OCI-LY3 (cell line): ENCODE results near the gene CHAF1A.

Experiments
- H2AFZ ChIP-seq: fragments of 200-600, 300-600 bp; shearing (Covaris generic); 2 replicates; pipeline ENCODE4 v1.6.0; 2014; ENCODE audit warnings: antibody characterized with exemption, low read depth, low read length
- H3K27ac ChIP-seq: fragments of 200-600, 300-600 bp; sonication (generic); 2 replicates; pipeline ENCODE4 v1.5.1; 2014; ENCODE audit warnings: mild to moderate bottlenecking, low read length, moderate library complexity, mixed read lengths
- H3K27me3 ChIP-seq: fragments of 200-600, 300-600 bp; sonication (generic); 2 replicates; pipeline ENCODE4 v1.6.1; 2014; ENCODE audit warnings: low read depth, low read length, mixed read lengths
- H3K36me3 ChIP-seq: fragments of 200-600, 300-600 bp; sonication (generic); replicated peaks from 2 replicates; pipeline ENCODE3; 2014; ENCODE audit warnings: low read depth, low read length, mixed read lengths
- H3K4me1 ChIP-seq: fragments of 300-600, 200-600 bp; sonication (generic); 2 replicates; pipeline ENCODE4 v1.6.1; 2014; ENCODE audit warnings: low read length, mixed read lengths
- H3K4me2 ChIP-seq: fragments of 200-600, 300-600 bp; sonication (generic); 2 replicates; pipeline ENCODE4 v1.6.1; 2014; ENCODE audit warnings: low read length, mixed read lengths
- H3K4me3 ChIP-seq: fragments of 300-600, 200-600 bp; sonication (generic); 2 replicates; pipeline ENCODE4 v1.5.1; 2014; ENCODE audit warnings: antibody characterized with exemption, mild to moderate bottlenecking, low read length, moderate library complexity
- H3K79me2 ChIP-seq: fragments of 300-600, 200-600 bp; shearing (Covaris generic); 2 replicates; pipeline ENCODE4 v1.6.1; 2014; ENCODE audit warnings: mild to moderate bottlenecking, low read length, mixed read lengths
- H3K9ac ChIP-seq: fragments of 300-600, 200-600 bp; shearing (Covaris generic); 2 replicates; pipeline ENCODE4 v1.6.0; 2014; ENCODE audit warnings: mild to moderate bottlenecking, low read length, moderate library complexity
- H3K9me3 ChIP-seq: fragments of 200-600, 300-600 bp; shearing (Covaris generic); 2 replicates; pipeline ENCODE4 v1.6.1; 2014; ENCODE audit warnings: low read length, mixed read lengths; ENCODE audit not compliant: insufficient read depth
- H4K20me1 ChIP-seq: fragments of 200-600, 300-600 bp; sonication (generic); 2 replicates; pipeline ENCODE4 v1.6.1; 2016; ENCODE audit warnings: low read length, mixed read lengths; ENCODE audit not compliant: insufficient read depth
- CTCF ChIP-seq: fragments of 200-600, 300-600 bp; sonication (generic); IDR thresholded peaks from 2 replicates; pipeline ENCODE4 v1.5.1; 2014; ENCODE audit warnings: antibody characterized with exemption, low read length, low read depth
- EZH2phosphoT487 ChIP-seq: fragments of 200-600 bp; shearing (Covaris generic); IDR thresholded peaks from 2 replicates; pipeline ENCODE4 v1.6.1; 2018; ENCODE audit warnings: antibody characterized with exemption, mixed run types, low read depth

Gene CHAF1A

DNA sequence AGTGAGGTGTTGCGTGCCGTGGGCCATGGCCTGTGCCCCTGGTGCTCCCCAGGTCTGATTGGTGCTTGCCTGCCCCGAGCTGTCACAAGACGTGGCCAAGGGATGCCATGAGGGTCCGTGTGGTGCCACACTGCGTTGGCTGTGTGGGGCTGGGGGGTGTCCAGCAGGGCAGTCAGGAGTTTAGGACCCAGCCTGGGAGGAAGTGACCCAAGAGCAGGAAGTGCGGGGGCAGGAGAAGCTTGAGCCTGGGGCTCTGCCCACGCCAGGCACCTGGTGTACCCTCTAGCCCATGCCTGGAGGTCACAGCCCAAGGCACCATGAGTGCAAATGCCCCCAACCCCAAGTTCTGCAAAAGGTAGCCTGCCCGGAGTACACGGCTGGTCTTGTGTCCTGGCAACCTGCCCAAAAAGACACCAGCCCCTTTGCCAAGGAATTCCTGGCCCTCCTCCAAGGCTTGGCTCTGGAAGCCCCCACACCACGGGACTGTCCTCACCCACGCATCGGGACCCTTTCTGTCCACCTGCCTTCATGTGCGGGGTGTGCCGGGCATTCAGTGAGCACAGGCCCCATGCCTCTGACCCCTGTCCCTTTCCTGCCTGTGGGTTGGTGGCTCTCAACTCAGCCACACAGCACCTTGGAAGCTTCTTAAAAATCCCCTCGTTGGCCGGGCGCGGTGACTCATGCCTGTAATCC, 34.2 kb upstream of the CHAF1A start:
- peak overlapping the region; percentile 11; the same call in 1 of the 2 replicates for H3K4me3 ChIP-seq
- H3K4me2 ChIP-seq, result peak overlapping the region; percentile 100
- H3K9ac ChIP-seq, result peak overlapping the region; percentile 31; the same call in 1 of the 2 replicates
- H3K9me3 ChIP-seq, result no peaks in the 10 kb centered on the region
- peaks cover 46% of the 10 kb centered on the region for H3K79me2 ChIP-seq
- H4K20me1 ChIP-seq, result peaks cover 11% of the 10 kb centered on the region; the same call in 1 of the 2 replicates
- no peak overlapping the region for H2AFZ ChIP-seq
- TF ChIP-seq CTCF (no peak), EZH2phosphoT487 (no peak)
- H3K36me3 ChIP-seq, result peaks cover 15% of the 10 kb centered on the region
- peak overlapping the region; percentile 90 for H3K27ac ChIP-seq
- no peaks in the 10 kb centered on the region for H3K27me3 ChIP-seq
- H3K4me1 ChIP-seq, result peaks cover 43% of the 10 kb centered on the region

DNA sequence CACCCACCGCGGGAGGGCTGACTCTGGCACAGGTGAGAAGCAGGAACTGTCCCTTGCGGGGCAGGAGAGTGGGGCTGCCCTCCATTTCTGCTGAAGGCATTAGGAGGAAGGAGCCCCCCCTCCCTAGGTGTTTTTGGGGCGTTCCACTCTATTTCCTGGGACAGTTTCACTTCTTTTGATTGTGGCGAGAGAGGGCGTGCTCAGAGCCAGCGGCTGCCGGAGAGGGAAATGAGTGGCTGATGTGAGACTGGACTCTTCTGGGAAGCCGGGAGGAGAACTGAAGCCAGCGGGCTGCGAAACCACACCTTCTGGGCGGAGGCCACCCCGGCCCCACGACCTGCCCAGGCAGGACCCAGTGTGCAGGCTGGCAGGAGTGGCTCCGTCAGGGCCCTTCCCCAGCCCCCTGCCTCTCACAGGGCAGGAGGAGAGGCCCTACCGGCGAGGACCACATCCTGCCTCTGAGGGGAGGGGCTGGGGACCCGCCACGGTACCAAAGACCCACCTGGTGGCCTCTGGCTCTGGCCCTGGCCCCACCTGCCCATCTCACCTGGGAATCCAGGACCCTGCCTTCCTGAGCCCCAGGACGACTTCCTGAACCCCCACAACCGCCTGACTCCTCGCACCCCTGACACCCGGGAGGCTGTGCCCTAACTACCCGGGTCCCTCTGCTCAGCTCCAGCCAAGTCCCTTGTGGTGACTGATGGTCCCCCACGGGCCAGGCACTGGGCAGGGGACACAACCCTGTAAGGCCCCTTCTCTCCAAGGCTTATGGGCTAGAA, 33.1 kb upstream of the CHAF1A start:
- peak overlapping the region; percentile 91 for H3K9ac ChIP-seq
- peak overlapping the region; percentile 77 for H3K4me3 ChIP-seq
- peaks cover 56% of the 10 kb centered on the region for H3K79me2 ChIP-seq
- peak overlapping the region; percentile 100 for H3K4me2 ChIP-seq
- no peak for TF ChIP-seq EZH2phosphoT487
- TF ChIP-seq CTCF, result no peak; the same call in 1 of the 2 replicates
- H3K27ac ChIP-seq, result peak overlapping the region; percentile 90
- H4K20me1 ChIP-seq, result peaks cover 21% of the 10 kb centered on the region; the same call in 1 of the 2 replicates
- H3K36me3 ChIP-seq, result peaks cover 8% of the 10 kb centered on the region
- H3K9me3 ChIP-seq, result no peaks in the 10 kb centered on the region
- no peaks in the 10 kb centered on the region for H3K27me3 ChIP-seq
- H2AFZ ChIP-seq, result no peak overlapping the region
- peaks cover 43% of the 10 kb centered on the region for H3K4me1 ChIP-seq

DNA sequence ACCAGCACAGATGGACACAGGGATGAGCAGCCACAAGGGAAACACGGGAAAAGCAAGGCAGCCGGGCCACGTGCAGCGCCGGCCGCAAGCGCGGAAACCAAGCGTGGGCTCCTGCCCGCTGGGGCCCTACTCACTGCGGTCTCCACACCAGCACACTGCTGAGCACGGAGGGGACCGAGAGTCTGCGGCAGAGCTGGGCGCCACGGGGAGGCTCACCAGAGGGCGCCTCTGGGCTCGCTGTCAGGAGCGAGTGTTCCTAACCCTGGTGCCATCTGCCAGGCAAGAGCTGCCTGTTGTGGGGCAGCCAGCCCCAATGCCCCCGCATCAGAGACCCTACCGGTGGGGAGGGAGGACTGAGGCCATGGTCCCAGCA, 32.6 kb upstream of the CHAF1A start:
- Histone ChIP-seq H3K36me3 (peaks cover 8% of the 10 kb centered on the region), H3K27ac (peak overlapping the region; percentile 90), H3K9ac (peak overlapping the region; percentile 91), H3K9me3 (no peaks in the 10 kb centered on the region), H3K27me3 (no peaks in the 10 kb centered on the region), H3K79me2 (peaks cover 62% of the 10 kb centered on the region), H3K4me3 (peak overlapping the region; percentile 77), H4K20me1 (peaks cover 27% of the 10 kb centered on the region), H2AFZ (no peak overlapping the region), H3K4me2 (peak overlapping the region; percentile 100), H3K4me1 (peaks cover 43% of the 10 kb centered on the region)
- TF ChIP-seq EZH2phosphoT487 (no peak), CTCF (peak; percentile 74)

- TF ChIP-seq EZH2phosphoT487 (no peak), CTCF (no peak)
- H3K4me3 ChIP-seq, result peak overlapping the region; percentile 77
- H3K27ac ChIP-seq, result peak overlapping the region; percentile 90
- H2AFZ ChIP-seq, result no peak overlapping the region
- peak overlapping the region; percentile 100 for H3K4me2 ChIP-seq
- H4K20me1 ChIP-seq, result peaks cover 33% of the 10 kb centered on the region
- H3K27me3 ChIP-seq, result no peaks in the 10 kb centered on the region
- peaks cover 50% of the 10 kb centered on the region for H3K4me1 ChIP-seq
- H3K36me3 ChIP-seq, result peaks cover 8% of the 10 kb centered on the region
- H3K79me2 ChIP-seq, result peaks cover 69% of the 10 kb centered on the region
- H3K9ac ChIP-seq, result peak overlapping the region; percentile 91
- no peaks in the 10 kb centered on the region for H3K9me3 ChIP-seq
These were observed 31.9 kb upstream of the CHAF1A start for GRCh38 chr19:4370418-4371041.
